ENCODE data around the gene NARF.
"Not testable (repeated sequence)": the region's sequence is repeated elsewhere in the genome, so short reads cannot be mapped to it uniquely, and the experiment has no call there.

NARF gene

DNA sequence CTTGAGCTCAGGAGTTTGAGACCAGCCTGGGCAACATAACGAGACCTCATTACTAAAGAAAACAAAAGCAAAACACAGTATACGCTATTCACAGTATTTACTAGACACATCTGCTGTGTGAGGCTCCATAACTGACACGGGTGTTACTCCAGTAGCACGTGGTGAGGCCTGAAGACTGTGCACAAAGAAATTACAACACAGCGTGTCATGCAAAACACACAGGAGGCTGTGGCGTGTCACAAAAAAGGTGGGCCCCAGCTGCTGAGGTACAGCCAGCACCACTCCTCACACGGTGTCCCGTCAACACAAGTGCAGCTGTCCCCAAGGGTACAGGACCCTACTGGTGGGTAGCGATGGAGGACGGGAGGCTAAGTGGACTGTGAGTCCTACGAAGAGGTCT lies 10.7 kb upstream of the NARF start:
- DNase-seq: no peak

DNA sequence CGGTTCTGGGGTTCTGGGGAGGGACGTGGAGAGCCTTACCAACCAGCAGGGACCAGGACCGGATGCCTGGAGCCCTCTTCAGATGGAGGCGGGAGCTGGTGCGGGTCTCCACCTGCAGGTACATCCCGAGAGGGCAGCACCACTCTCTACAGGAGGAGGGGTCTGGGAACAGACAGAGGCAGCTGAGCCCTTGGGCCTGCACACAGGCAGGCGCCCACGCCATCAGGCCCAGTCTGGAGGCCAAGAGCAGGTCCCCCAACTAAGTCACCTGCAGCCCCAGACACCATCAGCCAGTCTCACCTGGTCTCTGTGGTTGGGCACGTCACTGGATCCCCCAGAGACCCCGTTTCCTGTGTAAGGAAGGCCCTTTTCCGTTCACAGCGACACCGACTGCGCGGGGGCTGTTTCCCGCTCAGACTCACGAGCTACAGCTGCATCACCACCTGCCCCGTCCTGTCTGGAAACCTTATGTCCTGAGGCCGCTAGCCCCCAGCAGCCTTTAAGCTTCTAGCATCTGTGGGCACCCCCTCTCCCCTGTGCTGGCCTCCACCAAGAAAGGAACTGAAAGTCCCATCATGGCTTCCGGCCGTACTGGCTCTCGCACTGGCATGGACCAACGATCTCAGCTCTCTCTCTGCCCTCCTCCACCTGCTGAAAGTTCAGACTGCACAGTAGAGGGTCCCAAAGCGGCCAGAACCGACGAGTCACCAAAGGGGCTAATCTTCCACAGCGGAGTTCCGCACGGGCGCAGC lies 9.2 kb upstream of the NARF start:
- DNase-seq: peak; percentile 28

DNA sequence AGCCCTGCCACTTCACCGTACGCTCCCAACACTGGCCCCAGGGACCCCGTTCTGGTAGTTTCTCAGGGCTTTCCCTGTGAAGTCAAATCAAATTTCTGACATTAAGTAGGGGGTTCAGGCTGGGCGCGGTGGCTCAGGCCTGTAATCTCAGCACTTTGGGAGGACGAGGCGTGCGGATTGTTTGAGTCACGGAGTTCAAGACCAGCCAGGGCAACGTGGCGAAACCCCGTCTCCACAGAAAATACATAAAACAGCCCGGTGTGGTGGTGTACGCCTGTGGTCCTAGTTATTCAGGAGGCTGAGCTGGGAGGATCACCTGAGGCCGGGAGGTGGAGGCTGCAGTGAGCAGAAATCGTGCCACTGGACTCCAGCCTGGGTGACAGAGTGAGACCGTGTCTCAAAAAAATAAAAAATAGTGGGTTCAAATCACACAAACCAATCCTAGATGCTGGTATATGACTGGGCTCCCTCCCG lies 8.6 kb upstream of the NARF start:
- no peak for DNase-seq

DNA sequence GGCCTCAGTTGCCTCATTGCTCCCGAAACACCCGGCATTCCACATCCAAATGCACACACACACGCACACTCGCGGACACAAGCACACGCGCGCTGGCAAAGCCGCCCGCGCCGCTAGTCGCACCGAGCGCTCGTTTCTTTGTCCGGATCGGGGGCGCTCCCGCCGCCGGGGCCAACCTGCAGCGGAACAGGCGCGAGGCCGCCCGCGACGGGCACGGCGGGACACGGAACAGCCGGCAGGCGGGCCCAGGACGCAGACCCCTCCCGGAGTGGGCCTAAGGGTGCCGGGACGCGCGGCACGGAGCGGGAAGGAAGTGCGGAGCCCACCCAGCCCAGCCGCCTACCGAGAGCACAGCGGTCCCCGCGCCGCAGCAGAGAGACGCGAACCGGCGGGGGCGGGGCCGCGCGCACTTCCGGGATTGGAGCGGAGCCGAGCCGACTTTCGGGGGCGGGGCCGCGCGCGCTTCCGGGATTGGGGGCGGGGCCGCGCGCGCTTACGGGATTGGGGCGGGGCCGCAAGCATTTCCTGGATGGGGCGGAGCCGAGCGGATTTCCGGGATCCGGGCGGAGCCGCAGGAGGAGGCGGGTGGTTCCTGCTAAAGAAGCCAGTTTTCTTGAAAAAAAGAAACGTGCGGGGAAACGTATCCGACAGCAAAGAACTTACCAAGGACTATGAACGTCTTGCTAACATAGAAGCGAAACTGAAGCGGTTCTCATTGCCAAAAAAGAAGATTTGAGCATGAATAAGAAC lies 8.0 kb upstream of the NARF start, which contains the start of gene CYBC1:
CYBC1 (minus strand) TSS at position 396 of the 750 bp plus-strand sequence. CDS start 1,498 bp downstream, outside the sequence.
- peak; percentile 97 for DNase-seq

DNA sequence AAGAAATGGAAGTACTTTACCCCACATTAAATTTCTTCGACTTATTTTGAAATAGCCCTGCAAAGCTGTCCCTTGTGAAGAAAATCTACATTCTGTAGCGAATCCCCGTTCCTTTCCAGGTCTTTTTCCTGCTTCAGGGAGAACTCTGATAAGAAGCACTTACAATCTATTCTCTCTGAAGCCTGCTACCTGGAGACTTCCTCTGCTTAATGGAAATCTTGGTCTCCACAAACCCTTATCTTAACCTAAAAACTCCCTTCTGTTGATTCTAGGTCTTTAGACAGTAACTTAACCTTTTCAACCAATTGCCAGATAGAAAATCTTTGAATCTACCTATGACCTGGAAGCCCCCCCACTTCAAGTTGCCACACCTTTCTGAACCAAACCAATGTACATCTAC lies 6.4 kb upstream of the NARF start:
- DNase-seq: no peak

DNA sequence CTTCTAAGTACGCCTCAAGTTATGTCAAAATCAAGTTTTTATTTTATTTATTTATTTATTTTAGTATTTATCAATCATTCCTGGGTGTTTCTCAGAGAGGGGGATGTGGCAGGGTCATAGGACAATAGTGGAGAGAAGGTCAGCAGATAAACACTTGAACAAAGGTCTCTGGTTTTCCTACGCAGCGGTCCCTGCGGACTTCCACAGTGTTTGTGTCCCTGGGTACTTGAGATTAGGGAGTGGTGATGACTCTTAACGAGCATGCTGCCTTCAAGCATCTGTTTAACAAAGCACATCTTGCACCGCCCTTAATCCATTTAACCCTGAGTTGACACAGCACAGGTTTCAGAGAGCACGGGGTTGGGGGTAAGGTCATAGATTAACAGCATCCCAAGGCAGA lies 5.4 kb upstream of the NARF start:
- DNase-seq: not testable (repeated sequence)

DNA sequence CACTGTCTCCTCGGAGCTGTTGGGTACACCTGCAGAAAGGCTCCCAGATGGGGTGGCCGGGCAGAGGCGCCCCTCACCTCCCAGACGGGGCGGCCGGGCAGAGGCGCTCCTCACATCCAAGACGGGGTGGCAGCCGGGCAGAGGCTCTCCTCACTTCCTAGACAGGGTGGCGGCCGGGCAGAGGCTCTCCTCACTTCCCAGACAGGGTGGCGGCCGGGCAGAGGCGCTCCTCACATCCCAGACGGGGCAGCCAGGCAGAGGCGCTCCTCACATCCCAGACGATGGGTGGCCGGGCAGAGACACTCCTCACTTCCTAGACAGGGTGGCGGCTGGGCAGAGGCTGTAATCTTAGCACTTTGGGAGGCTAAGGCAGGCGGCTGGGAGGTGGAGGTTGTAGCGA lies 4.8 kb upstream of the NARF start:
- not testable (repeated sequence) for DNase-seq

DNA sequence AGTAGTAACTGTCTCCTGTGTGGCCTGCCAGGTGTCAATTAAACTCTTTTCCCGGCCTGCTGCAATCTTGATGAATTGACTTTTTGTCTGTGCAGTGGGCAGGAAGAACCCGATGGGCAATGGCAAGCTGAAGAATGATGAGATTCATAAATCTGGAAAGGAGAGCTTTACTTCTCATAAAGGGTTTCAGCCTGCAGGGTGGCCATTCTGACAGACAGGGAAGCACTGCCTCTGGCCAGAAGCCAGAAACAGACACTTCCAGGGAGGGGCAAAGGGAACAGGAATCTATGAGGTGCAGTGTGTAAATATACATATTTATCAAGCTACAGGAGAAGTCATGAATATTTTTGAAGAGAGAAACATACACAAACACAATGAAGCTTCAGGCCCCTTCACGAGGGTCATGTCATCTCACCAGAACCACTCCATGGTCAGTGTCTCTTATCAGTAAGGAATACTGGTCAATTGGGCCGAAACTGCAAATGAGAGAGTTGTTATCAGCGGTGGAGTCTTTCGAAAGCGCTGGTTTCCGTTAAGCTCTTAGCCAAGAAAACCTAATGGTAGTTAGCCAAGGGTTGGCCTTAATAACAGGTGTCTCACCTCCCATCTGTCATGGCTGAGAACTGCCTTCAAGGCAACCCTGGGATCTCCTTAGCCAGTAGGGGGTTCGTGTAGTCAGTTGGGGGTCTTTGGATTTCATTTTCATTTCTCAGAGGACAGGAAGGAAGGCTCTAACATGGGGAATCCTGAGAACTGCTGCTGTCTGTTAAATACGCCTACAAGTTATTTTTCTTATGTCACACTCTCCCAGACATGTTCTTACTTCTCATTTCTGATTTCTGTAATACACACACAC lies 1.2 kb upstream of the NARF start:
- DNase-seq: peak; percentile 72

DNA sequence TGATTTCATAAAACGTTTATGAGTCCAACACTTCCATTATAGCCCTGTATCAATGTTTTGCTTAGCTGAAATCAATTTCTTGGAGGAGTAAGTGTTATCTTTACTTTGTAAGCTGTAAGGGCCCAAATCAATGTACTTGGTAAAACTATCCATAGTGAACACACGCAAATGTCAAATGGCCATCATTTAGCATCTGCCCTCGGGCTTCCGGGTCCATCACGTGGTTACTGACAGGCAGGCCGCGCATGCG lies 687 bp upstream of the NARF start:
- DNase-seq: no peak

DNA sequence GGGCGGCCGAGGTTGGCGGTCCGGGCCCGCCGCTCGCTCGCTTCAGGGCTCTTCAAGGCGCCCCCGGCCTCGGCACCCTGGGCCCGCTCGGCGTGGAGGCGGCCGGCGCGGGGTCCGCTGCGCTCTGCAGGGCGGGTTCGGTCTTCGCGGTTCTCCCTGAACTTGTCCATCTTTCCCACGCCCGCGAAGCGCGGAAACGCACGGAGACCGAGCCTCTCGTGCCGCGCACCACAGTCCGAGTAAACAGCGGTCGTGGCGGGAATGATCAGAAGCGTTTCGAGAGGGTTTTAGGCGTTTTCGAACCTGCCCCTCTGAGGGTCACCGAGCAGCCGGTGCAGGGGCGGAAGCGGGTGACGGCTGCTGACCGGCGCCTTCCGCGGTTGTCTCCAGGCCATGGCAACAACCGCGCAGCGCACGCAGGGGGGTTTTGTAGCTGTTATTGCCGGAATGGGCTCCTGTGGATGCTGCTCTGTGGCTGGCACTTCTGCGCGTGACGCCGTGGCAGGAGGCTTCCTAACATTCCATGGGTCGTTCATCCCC lies 414 bp downstream of the NARF start:
- peak; percentile 70 for DNase-seq

DNA sequence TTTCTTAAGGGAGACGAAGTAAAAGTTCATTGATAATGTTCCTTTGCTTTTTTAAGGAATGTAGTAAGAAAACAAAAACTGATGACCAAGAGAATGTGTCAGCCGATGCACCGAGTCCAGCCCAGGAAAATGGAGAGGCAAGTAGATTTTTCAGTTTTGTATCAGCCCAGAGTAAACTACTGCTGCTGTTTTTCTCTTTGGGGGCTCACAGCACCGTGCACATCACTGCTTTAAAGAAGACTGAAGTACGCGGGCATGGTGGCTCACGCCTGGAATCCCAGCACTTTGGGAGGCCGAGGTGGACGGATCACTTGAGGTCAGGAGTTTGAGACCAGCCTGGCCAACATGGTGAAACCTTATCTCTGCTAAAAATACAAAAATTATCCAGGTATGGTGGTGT lies 1.4 kb downstream of the NARF start:
- not testable (repeated sequence) for DNase-seq

DNA sequence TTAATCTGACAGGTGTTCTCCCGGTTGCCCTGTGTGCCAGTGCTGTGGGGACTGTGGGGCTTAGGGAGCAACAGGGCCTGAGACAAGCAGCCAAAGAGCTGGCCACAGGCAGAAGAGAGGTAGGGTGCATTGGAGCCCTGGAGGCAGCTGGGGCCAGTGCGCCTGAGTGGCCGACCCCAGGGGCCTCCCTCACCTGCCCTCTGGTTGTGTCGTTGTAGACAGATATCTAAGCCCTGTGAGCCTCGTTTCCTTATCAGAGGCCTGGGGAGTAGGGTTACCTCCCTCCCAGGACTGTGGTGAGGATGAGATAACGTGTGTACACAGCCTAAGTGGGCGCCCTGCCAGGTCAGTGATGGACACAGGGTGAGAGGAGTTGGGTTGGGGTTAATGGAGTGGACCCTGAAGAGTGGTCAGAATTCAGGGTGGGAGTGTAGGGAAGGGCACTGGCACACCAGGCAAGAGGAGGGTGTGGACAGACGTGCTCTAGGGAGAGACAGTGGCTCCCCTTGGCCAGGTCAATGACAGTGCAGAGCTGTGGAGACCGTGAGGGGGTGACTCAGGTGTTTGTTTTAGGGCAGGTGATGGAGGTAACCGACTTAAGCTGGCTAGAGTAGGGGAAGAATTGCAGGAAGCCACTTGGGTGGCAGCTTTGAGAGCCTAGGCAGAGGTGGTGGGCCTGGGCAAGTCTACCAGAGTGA lies 3.4 kb downstream of the NARF start:
- no peak for DNase-seq

DNA sequence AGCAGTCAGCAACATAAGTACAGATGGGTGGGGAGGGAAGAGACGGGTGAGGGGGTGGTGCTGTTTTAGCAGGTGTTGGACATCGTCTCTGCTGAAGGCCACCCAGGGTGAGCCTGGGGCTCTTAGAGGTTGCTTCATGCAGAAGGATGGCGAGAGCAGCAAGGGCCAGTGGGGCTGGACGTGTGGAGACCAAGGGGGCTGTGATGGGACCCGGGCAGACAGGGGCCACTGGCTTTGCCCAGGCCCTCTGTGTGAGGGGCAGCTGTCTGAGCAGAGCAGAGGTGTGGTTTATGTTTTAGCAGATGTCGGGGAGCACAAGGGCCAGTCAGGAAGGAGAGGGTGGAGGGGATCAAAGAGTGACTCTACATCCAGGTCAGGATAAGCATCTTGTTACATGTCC lies 4.8 kb downstream of the NARF start:
- no peak for DNase-seq

DNA sequence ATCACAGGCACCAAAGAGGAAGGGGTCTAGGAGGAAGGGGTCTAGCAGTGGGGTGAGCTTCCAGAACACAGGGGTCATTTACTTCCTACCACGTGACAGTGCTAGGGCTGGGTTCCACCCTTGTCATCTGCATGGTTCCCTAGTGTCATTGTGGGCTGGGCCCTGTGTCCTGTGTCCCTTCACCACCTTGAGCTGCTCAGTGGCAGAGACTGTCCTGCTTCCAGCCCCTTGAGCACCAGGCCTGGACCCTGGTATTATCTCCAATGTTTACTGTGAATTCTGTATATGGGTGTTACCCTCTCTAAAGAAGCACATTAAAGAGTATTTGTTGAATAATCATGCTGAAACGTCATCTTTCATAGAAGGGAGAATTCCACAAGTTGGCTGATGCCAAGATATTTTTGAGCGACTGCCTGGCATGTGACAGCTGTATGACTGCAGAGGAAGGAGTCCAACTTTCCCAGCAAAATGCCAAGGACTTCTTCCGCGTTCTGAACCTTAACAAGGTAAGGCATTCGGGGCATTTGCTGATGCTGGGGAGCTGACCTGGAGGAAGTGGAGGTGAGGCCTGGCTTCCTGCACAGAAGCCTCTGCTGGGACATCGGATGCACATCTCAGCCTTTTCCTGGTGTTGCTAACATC lies 5.5 kb downstream of the NARF start:
- no peak for DNase-seq

DNA sequence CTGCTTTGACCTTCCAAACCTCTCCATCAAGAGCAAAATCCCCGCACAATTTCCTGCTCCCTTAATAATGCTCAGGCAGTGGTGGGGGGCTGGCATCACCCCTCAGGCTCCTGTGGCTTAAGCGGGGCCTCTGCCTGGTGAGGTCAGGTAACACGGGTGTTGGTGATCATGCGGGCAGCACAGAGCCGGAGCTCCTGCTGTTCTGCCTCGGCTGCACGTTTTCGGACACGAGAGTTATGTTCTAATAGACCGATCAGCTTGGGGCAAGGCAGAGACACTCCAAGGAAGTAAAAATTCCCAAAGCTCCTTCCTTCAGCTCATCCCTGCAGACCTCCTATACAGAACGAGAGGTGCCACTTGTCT lies 6.0 kb downstream of the NARF start:
- no peak for DNase-seq

DNA sequence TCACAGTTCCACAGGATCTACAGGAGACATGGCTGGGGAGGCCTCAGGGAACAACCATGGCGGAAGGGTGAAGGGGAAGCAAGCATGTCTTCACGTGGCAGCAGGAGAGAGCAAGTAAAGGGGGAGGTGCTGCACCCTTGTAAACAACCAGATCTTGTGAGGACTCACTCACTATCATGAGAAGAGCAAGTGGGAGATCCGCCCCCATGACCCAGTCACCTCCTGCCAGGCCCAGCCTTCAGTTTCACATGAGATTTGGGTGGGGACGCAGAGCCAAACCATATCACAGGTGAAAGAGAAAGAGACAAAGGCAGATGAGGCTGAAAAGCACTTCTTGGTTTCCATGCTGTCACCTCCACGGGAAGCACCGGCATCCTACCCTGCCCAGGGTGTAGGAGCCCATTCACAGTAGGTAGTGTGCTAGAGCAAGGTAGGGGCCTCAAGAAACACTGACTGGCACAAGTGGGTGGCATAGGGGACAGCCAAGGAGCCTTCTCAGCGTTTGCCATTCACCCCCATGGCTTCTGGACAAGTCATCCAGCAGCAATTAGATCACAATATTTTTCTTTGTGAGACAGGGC lies 6.6 kb downstream of the NARF start:
- DNase-seq: no peak

DNA sequence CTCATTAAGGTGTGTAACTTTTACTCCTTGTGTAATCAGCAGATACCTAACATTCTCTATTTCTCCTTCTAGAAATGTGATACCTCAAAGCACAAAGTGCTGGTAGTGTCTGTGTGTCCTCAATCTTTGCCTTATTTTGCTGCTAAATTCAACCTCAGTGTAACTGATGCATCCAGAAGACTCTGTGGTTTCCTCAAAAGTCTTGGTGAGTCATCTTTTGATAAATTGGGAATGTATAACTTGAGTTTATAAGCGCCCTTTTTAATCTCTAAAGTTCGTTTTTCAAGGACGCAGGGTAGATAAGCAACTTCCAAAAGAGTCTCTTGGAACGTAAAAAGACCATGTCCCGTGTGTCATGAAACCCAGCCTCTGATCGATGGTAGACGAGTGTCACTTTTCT lies 10.2 kb downstream of the NARF start:
- no peak for DNase-seq

DNA sequence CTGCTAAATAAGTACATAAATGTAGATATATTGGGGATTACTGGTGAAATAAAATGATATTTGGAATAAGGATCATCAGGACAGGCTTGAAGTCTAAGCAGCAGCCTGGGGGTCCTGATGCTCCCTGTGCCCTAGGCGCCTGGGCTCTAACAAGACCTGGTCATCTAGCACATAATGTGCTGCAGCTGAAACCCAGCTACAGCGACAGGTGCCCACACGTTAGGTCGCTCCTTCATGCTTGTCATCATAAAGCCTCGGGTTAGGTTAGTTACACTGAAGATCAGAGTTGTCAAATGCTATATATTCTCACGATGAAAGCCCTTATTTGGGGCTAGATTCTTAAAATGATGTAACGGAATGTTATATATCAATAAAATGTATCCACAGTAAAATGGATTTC lies 11.5 kb downstream of the NARF start:
- no peak for DNase-seq

DNA sequence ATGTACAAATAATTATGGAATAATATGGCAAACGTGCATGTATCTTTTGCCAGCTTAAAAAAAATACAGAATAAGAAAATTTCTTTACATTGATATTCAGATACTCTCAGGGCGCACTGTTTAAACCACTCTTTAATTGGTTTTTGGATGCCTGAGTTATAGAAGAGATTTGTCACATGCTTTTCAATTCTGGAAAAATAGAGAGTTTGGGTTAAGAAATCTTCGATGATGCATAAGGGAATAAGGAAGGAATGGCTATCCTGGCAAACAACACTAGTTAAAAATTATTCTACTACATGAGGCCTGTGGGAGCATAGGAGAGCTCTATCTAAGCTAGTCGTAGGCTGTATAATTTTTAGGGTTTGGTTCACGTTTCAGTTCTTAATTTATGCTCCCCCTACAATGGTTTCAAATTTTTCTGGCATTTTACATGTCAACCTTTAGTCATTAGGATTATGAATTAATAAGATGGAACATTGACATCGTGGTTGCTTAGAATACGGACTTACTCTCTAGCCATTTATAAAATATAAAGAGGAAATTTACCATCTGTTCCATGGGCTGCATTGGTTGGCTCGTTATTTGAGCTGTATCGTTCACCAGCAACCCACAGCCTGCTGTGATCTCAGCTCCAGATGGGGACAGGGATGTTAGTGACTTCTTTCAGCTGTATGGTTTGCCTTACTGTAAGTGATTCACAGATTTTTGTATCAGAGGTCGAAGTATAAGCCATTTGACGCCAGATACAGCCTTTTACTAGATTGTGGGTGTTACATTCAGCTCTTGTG lies 15.9 kb downstream of the NARF start:
- DNase-seq: no peak

DNA sequence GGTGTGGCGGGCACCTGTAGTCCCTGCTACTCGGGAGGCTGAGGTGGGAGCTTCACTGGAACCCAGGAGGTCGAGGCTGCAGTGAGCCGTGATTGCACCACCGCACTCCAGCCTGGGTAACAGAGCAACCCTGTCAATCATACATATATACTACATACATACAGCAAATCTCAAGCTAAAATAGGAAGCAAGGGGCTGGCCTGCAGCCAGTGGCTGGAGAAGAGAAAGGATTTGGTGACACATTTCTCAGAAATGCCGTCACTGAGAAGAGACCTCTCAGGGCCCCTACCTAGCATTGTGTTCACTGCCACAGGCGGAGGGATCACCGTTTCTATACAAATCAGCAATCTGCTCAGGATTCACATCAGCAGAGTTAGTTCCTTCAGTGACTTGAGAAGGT lies 16.9 kb downstream of the NARF start:
- no peak for DNase-seq

DNA sequence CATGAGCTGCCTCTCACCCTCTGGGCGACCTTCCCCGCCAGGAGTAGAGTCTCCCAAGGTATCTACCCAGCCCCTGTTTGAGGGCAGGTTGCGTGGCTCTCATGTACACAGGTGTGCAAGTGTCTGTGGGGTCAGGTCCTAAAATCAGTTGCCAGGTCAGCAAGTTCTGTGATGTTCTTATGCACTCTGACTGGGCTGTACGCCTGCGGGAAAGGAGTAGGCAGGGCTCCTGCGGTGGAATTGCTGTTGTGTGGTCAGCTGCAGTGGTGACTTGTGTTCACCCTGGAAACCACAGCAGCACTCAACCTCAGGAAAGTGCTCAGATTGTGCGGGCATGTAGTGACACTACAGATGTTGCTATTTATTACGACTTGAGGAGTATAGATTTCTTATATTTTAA lies 19.4 kb downstream of the NARF start:
- DNase-seq: no peak
